Stimulated activated CD8-positive, alpha-beta memory T cell treated with anti-CD3 and anti-CD28 coated beads, Interleukin-4, amount 100 ng/mL, for 48 hours (primary cell): ENCODE data around the gene DHX36.

Experiments used
- DNase-seq: peaks from one replicate; pipeline ENCODE4 v3.0.0-alpha.2; 2020

The DHX36 gene

GRCh38 chr3:154323891-154324738, at the start of gene DHX36:
DHX36 (minus strand) TSS chr3:154324487; CDS start chr3:154324416, 71 bp downstream.
- peak; percentile 93 for DNase-seq

GRCh38 chr3:154367221-154367620, 42.9 kb upstream of the DHX36 start:
- no peak for DNase-seq

- DNase-seq: no peak
Observed at GRCh38 chr3:154364849-154365248, 40.6 kb upstream of the DHX36 start.

- no peak for DNase-seq
Observed at GRCh38 chr3:154361099-154361498, 36.8 kb upstream of the DHX36 start.

- no peak for DNase-seq
Observed at GRCh38 chr3:154356009-154356408, 31.7 kb upstream of the DHX36 start.

GRCh38 chr3:154349223-154349622, 24.9 kb upstream of the DHX36 start:
- DNase-seq: no peak

- DNase-seq: no peak
Observed at GRCh38 chr3:154345422-154346122, 21.3 kb upstream of the DHX36 start.

- DNase-seq: no peak
Observed at GRCh38 chr3:154338570-154338969, 14.3 kb upstream of the DHX36 start.

- no peak for DNase-seq
Observed at GRCh38 chr3:154338008-154338407, 13.7 kb upstream of the DHX36 start.

- DNase-seq: no peak
Observed at GRCh38 chr3:154334973-154335420, 10.7 kb upstream of the DHX36 start.

GRCh38 chr3:154327871-154328270, 3.6 kb upstream of the DHX36 start:
- DNase-seq: no peak

- no peak for DNase-seq
Observed at GRCh38 chr3:154324919-154325318, 632 bp upstream of the DHX36 start.

GRCh38 chr3:154316974-154317767, 7.1 kb downstream of the DHX36 start:
- DNase-seq: no peak

- DNase-seq: no peak
Observed at GRCh38 chr3:154314152-154314551, 10.1 kb downstream of the DHX36 start.

- DNase-seq: no peak
Observed at GRCh38 chr3:154310840-154311239, 13.4 kb downstream of the DHX36 start.

- DNase-seq: no peak
Observed at GRCh38 chr3:154307363-154307762, 16.9 kb downstream of the DHX36 start.

- no peak for DNase-seq
Observed at GRCh38 chr3:154304936-154305335, 19.4 kb downstream of the DHX36 start.

GRCh38 chr3:154304116-154304786, 20.0 kb downstream of the DHX36 start:
- no peak for DNase-seq

GRCh38 chr3:154301561-154301960, 22.7 kb downstream of the DHX36 start:
- no peak for DNase-seq

GRCh38 chr3:154294016-154294415, 30.3 kb downstream of the DHX36 start:
- DNase-seq: no peak

GRCh38 chr3:154290187-154290586, 34.1 kb downstream of the DHX36 start:
- DNase-seq: no peak

GRCh38 chr3:154285221-154285620, 39.1 kb downstream of the DHX36 start:
- DNase-seq: no peak

GRCh38 chr3:154280161-154280560, 44.1 kb downstream of the DHX36 start:
- no peak for DNase-seq
